Kidney (tissue), 14 donors: ENCODE results near the gene CDK13. TPM values are rescaled to one million over a fixed set of nuclear protein-coding genes. Genes with fewer than 3 reads are reported as not detected.

Source experiments
- DNase-seq, 5 donors: peaks; one replicate each; pipeline ENCODE4 v3.0.0-alpha.2; 2013 to 2020
- FAIRE-seq: peaks from 2 replicates; lab custom pipeline; 2012; peaks lifted over from hg19 to GRCh38; lab: Jason Lieb, UNC
- H3K27ac ChIP-seq, 2 donors: one replicate each; pipeline ENCODE4 v1.7.0; 2013; ENCODE audit warnings: low read depth in 2 of 2, low read length in 2 of 2, inconsistent platforms in 1 of 2
- H3K27me3 ChIP-seq: one replicate; pipeline ENCODE4 v1.7.1; 2013; ENCODE audit warnings: low read length, inconsistent platforms; ENCODE audit not compliant: control insufficient read depth, insufficient read depth
- H3K36me3 ChIP-seq, 3 donors: one replicate each; pipeline versions ENCODE4 v1.7.0 to v1.7.1; 2013; ENCODE audit warnings: low read length in 3 of 3, control low read depth in 1 of 3, inconsistent platforms in 1 of 3; ENCODE audit not compliant: insufficient read depth in 3 of 3, control insufficient read depth in 2 of 3
- H3K4me1 ChIP-seq, 3 donors: one replicate each; pipeline versions ENCODE4 v1.7.0 to v1.7.1; 2013; ENCODE audit warnings: low read length in 3 of 3, inconsistent platforms in 1 of 3, low read depth in 1 of 3; ENCODE audit not compliant: control insufficient read depth in 2 of 3, insufficient read depth in 2 of 3
- H3K4me3 ChIP-seq, 3 donors: one replicate each; pipeline versions ENCODE4 v1.7.0 to v1.8.1; 2013; ENCODE audit warnings: low read length in 3 of 3, control low read depth in 1 of 3, inconsistent platforms in 1 of 3
- H3K9ac ChIP-seq, 3 donors: one replicate each; pipeline versions ENCODE4 v1.7.0 to v1.7.1; 2013; ENCODE audit warnings: low read length in 3 of 3, control low read depth in 1 of 3, inconsistent platforms in 1 of 3
- H3K9me3 ChIP-seq, 3 donors: one replicate each; pipeline versions ENCODE4 v1.7.0 to v1.7.1; 2013; ENCODE audit warnings: low read length in 3 of 3, control low read depth in 1 of 3, inconsistent platforms in 1 of 3; ENCODE audit not compliant: control insufficient read depth in 2 of 3, insufficient read depth in 1 of 3
- intact Hi-C: fragments of 100-400 bp; cut with DNase I; formaldehyde crosslinking; loops from one replicate; pipeline ENCODE4 v1.11.1; 2022
- polyA plus RNA-seq: library from polyadenylated mRNA; stranded (reverse); fragments of 350-450 nt; fragmentation: Illumina TruSeq; extraction: RNeasy Lipid Tissue Mini Kit (QIAGEN cat#74804); gene quantifications from one replicate; pipeline ENCODE4 v1.2.3, GENCODE V29; 2014; ENCODE audit warnings: low read depth, low replicate concordance; ENCODE audit not compliant: insufficient read depth
- total RNA-seq: library from RNA; stranded (reverse); fragmentation: NEBNext Ultra II Directional; extraction: Animal tissue kit (Norgen Biotek cat#: 25700); gene quantifications from one replicate; pipeline ENCODE4 v1.2.1, GENCODE V29; 2021
- TF ChIP-seq, protein P1 (sequence below): IDR thresholded peaks from 3 replicates; pipeline ENCODE4 v1.5.1; 2012; ENCODE audit warnings: mild to moderate bottlenecking, moderate library complexity, borderline replicate concordance; ENCODE audit not compliant: insufficient read depth; ENCODE audit errors: extremely low read depth
- donor health status: control.
- donor health status: control.
- donor health status: control.
- donor health status: control.
- donor health status: control.
- donor health status: DM: yes; HTN: yes; CAD: no.
- donor health status: Normal renal cell carcinoma (clear cell type).

The CDK13 gene
- total and polyA plus RNA-seq, 2 donors from 2014 or later: 15.5 to 50.9 TPM

DNA sequence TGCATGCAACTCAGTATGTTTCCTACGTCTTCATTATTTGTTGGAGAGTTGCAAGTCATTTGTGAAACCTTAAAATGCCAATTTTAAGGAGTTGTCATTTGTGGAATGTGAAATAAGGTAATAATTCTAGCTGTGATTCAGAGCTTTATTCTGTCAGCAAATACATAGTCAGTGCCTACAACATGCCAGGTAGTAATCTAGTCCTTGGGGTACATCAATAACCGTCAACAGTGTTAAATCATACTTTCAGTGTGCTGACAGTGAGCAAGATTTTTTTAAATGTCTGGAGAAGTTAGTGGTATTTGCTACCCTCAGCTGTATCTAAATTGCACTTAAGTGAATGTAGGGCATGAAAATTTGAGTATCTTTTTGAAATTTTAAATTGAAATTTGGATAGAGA lies 147.7 kb downstream of the CDK13 start:
- TF ChIP-seq, protein P1, sequence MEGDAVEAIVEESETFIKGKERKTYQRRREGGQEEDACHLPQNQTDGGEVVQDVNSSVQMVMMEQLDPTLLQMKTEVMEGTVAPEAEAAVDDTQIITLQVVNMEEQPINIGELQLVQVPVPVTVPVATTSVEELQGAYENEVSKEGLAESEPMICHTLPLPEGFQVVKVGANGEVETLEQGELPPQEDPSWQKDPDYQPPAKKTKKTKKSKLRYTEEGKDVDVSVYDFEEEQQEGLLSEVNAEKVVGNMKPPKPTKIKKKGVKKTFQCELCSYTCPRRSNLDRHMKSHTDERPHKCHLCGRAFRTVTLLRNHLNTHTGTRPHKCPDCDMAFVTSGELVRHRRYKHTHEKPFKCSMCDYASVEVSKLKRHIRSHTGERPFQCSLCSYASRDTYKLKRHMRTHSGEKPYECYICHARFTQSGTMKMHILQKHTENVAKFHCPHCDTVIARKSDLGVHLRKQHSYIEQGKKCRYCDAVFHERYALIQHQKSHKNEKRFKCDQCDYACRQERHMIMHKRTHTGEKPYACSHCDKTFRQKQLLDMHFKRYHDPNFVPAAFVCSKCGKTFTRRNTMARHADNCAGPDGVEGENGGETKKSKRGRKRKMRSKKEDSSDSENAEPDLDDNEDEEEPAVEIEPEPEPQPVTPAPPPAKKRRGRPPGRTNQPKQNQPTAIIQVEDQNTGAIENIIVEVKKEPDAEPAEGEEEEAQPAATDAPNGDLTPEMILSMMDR: no peak
- Histone ChIP-seq H3K27ac (no peak overlapping the region), H3K9ac (no peak overlapping the region), H3K4me1 (no peaks in the 10 kb centered on the region), H3K27me3 (no peaks in the 10 kb centered on the region), H3K9me3 (no peaks in the 10 kb centered on the region), H3K36me3 (peaks cover 11 to 17% (median 13%) of the 10 kb centered on the region in 3 donors), H3K4me3 (no peak overlapping the region)
- DNase-seq (no peak), FAIRE-seq (no peak)
- intact Hi-C loops: no loop called here

DNA sequence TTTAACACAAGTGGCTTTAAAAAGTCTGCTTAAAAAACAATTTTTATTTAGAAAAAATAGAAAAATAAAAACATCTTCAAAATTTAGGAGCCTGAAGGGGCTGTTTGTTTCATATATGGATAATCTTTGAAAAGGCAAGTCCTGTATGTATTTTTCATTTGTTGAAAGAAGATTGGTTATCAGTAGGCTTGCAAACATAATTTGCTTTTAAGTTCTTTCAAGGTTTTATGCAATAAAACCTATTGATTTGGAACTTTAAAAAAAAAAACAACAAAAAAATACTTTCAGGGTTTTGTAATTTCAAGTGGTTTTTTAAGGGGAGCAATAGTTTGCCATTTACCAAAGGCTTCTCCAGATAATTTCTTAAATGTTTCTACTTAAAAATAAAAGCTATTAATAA lies 148.8 kb downstream of the CDK13 start:
- DNase-seq (no peak), FAIRE-seq (no peak)
- H3K4me1 ChIP-seq: no peaks in the 10 kb centered on the region
- no peak overlapping the region for H3K4me3 ChIP-seq
- intact Hi-C loops: no loop called here
- H3K27ac ChIP-seq: no peak overlapping the region
- no peaks in the 10 kb centered on the region for H3K9me3 ChIP-seq
- TF ChIP-seq, protein P1: no peak
- H3K36me3 ChIP-seq: peaks cover 8 to 9% (median 8%) of the 10 kb centered on the region in 3 donors
- no peaks in the 10 kb centered on the region for H3K27me3 ChIP-seq
- H3K9ac ChIP-seq: no peak overlapping the region

DNA sequence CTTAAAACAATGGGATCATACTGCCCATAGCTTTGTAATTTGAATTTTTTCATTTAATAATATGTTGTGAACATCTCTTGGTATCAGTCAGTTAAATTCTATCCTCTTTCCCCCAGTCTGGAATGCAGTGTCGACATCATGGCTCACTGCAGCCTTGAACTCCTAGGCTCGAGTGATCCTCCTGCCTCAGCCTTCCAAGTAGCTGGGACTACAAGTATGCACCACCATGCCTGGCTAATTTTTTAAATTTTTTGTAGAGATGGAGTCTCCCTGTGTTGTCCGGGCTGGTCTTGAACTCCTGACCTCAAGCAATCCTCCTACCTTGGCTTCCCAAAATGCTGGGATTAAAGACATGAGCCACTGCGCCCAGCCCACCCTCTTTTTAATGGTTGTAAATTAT lies 149.8 kb downstream of the CDK13 start:
- intact Hi-C loops: no loop called here
- DNase-seq: no peak
- TF ChIP-seq, protein P1: no peak
- H3K27ac ChIP-seq: no peak overlapping the region
- H3K9ac ChIP-seq: no peak overlapping the region
- H3K36me3 ChIP-seq: peaks cover under 1% of the 10 kb centered on the region in 3 donors
- no peak overlapping the region for H3K4me3 ChIP-seq
- no peaks in the 10 kb centered on the region for H3K27me3 ChIP-seq
- H3K4me1 ChIP-seq: no peaks in the 10 kb centered on the region
- FAIRE-seq: no peak
- no peaks in the 10 kb centered on the region for H3K9me3 ChIP-seq

DNA sequence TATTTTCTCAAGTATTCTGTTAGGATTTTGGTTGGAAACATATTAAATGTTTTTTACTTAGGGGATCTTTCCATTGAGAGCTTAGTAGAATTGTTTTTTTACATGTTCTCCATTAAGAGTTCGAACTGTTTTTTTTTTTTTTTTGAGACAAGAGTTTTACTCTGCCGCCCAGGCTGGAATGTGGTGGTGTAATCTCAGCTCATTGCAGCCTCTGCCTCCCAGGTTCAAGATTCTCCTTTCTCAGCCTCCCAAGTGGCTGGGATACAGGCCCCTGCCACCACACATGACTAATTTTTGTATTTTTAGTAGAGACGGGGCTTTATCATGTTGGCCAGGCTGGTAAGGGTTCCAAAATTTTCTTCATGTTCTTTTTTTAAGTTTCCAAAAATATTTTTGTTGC lies 151.1 kb downstream of the CDK13 start:
- H3K27ac ChIP-seq: no peak overlapping the region
- TF ChIP-seq, protein P1: no peak
- no peaks in the 10 kb centered on the region for H3K27me3 ChIP-seq
- H3K36me3 ChIP-seq: no peaks in the 10 kb centered on the region
- no peak for DNase-seq
- intact Hi-C loops: no loop called here
- no peaks in the 10 kb centered on the region for H3K4me1 ChIP-seq
- no peaks in the 10 kb centered on the region for H3K9me3 ChIP-seq
- no peak overlapping the region for H3K4me3 ChIP-seq
- no peak for FAIRE-seq
- no peak overlapping the region for H3K9ac ChIP-seq
